K562 (cell line): ENCODE measurements around the gene CCNY. TPM values are rescaled to one million over a fixed set of nuclear protein-coding genes. Genes with fewer than 3 reads are reported as not detected.

ENCODE experiments used
- ATAC-seq: fragments of 200-7000 bp; cut with Tn5 transposase; 3 replicates; pipeline ENCODE4 v1.9.1; 2020; ENCODE audit warnings: moderate library complexity
- BruUV-seq: library from RNA; stranded (reverse); fragments of 400-500 nt; replicated peaks from 2 replicates; lab custom pipeline; 2021; lab: Mats Ljungman, UMichigan
- CTCF ChIA-PET: fragments of 300-600 bp; formaldehyde crosslinking; extraction: SDS; loops from one replicate; lab custom pipeline; 2021; ENCODE audit warnings: low intra/inter-chr PET ratio; lab: Yijun Ruan, JAX
- POLR2A ChIA-PET: fragments of 300-600, 350-650 bp; sonication (Branson Sonifier 250); formaldehyde crosslinking; extraction: SDS; loops from one replicate; lab custom pipeline; 2021; ENCODE audit warnings: antibody characterized with exemption, inconsistent platforms; lab: Yijun Ruan, JAX
- DNase-seq, 4 experiments: peaks; one replicate each; pipeline versions ENCODE4 v3.0.0 to v3.0.0-alpha.2; 2011 to 2018; ENCODE audit warnings: low spot score in 3 of 4, mixed read lengths in 3 of 4; ENCODE audit errors: extremely low read depth in 1 of 4
- FAIRE-seq: peaks from 2 replicates; lab custom pipeline; 2011; peaks lifted over from hg19 to GRCh38; lab: Jason Lieb, UNC
- H2AFZ ChIP-seq: 2 replicates; pipeline ENCODE4 v1.6.0; 2011; ENCODE audit warnings: low read depth, low read length, control low read depth, inconsistent platforms
- H3K27ac ChIP-seq: fragments of 200-600 bp; 3 replicates; pipeline ENCODE4 v1.8.0; 2011; ENCODE audit warnings: low read depth, mild to moderate bottlenecking, control low read depth, inconsistent platforms, low read length, moderate library complexity, mixed read lengths; ENCODE audit errors: extremely low read depth
- H3K27me3 ChIP-seq, 2 experiments: fragments of 300-600 bp in 1 of 2; 2 replicates in 1 of 2; 3 replicates in 1 of 2; pipeline versions ENCODE4 v1.6.0 to v1.8.0; 2011; ENCODE audit warnings: inconsistent platforms in 2 of 2, low read length in 2 of 2, mild to moderate bottlenecking in 1 of 2, mixed read lengths in 1 of 2, moderate library complexity in 1 of 2; ENCODE audit not compliant: control insufficient read depth in 2 of 2, insufficient read depth in 2 of 2
- H3K36me3 ChIP-seq: fragments of 300-600 bp; 3 replicates; pipeline ENCODE4 v1.8.0; 2011; ENCODE audit warnings: mild to moderate bottlenecking, low read length, inconsistent platforms; ENCODE audit not compliant: control insufficient read depth, insufficient read depth
- H3K4me1 ChIP-seq, 2 experiments: fragments of 200-600 bp in 1 of 2; replicated peaks in 1 of 2; 2 replicates in 1 of 2; 3 replicates in 1 of 2; pipeline versions ENCODE4 v1.5.1 to v1.8.0; 2011; ENCODE audit warnings: inconsistent platforms in 2 of 2, low read length in 2 of 2, mild to moderate bottlenecking in 1 of 2, mixed read lengths in 1 of 2, moderate library complexity in 1 of 2; ENCODE audit not compliant: control insufficient read depth in 2 of 2, insufficient read depth in 2 of 2
- H3K4me2 ChIP-seq: 2 replicates; pipeline ENCODE4 v1.6.1; 2011; ENCODE audit warnings: low read length, control low read depth, inconsistent platforms, mixed read lengths; ENCODE audit not compliant: insufficient read depth
- H3K4me3 ChIP-seq: fragments of 200-600 bp; sonication (generic), shearing (Covaris generic); 2 replicates; pipeline ENCODE4 v1.5.1; 2016; ENCODE audit warnings: control low read depth, inconsistent platforms
- H3K79me2 ChIP-seq: fragments of 200-600 bp; 3 replicates; pipeline ENCODE4 v1.8.0; 2011; ENCODE audit warnings: low read length, inconsistent platforms; ENCODE audit not compliant: control insufficient read depth, insufficient read depth
- H3K9ac ChIP-seq, 2 experiments: 2 replicates each; pipeline versions ENCODE4 v1.6.0 to v1.6.1; 2011; ENCODE audit warnings: low read depth in 2 of 2, low read length in 2 of 2, control low read depth in 1 of 2, inconsistent platforms in 1 of 2, mild to moderate bottlenecking in 1 of 2, mixed read lengths in 1 of 2; ENCODE audit not compliant: insufficient read depth in 1 of 2
- H3K9me1 ChIP-seq: one replicate; pipeline ENCODE4 v1.6.0; 2011; ENCODE audit warnings: inconsistent platforms, mild to moderate bottlenecking, low read length, moderate library complexity; ENCODE audit not compliant: control insufficient read depth, insufficient read depth
- H3K9me3 ChIP-seq: replicated peaks from 2 replicates; pipeline ENCODE4 v1.5.1; 2011; ENCODE audit warnings: low read depth, low read length, inconsistent platforms; ENCODE audit not compliant: control insufficient read depth, insufficient read depth
- H4K20me1 ChIP-seq: replicated peaks from 2 replicates; pipeline ENCODE4 v1.6.1; 2011; ENCODE audit warnings: low read length, inconsistent platforms, mixed read lengths; ENCODE audit not compliant: control insufficient read depth, insufficient read depth
- ATF2 ChIP-seq: sonication (generic); formaldehyde crosslinking; IDR thresholded peaks from 2 replicates; pipeline ENCODE4 v1.8.1; 2022; ENCODE audit warnings: missing genetic modification reagents
- GMEB1 ChIP-seq: fragments of 250-450 bp; sonication (Bioruptor Pico); IDR thresholded peaks from 2 replicates; pipeline ENCODE4 v1.4.0; 2020; ENCODE audit warnings: mild to moderate bottlenecking
- NFYB ChIP-seq: IDR thresholded peaks from 2 replicates; pipeline ENCODE4 v1.6.1; 2011; ENCODE audit warnings: mild to moderate bottlenecking, moderate library complexity; ENCODE audit not compliant: insufficient read length; ENCODE audit errors: extremely low read depth
- POLR3G ChIP-seq: IDR thresholded peaks from 2 replicates; pipeline ENCODE4 v1.6.1; 2011; ENCODE audit not compliant: insufficient read length, insufficient replicate concordance; ENCODE audit errors: extremely low read depth
- ZNF561 ChIP-seq: fragments of 450-650 bp; formaldehyde crosslinking; conservative IDR thresholded peaks from 2 replicates; pipeline ENCODE4 v1.4.0; 2020; ENCODE audit warnings: mild to moderate bottlenecking, moderate library complexity
- WGBS: fragments of 100-300 bp; shearing (Covaris generic); methylation state at CpG from one replicate; pipeline ENCODE4 v1.1.6; 2016; ENCODE audit warnings: low coverage, mixed read lengths; ENCODE audit not compliant: insufficient coverage; ENCODE audit errors: missing lambda C conversion rate; 5-methylcytosine and 5-hydroxymethylcytosine counted together
- in situ Hi-C: fragments of 300-500 bp; cut with MboI; formaldehyde crosslinking; loops from 4 replicates; pipeline ENCODE4 v1.15.0; 2018; ENCODE audit warnings: inconsistent platforms, mixed read lengths
- intact Hi-C: fragments of 100-400 bp; cut with micrococcal nuclease; formaldehyde crosslinking; loops from 2 replicates; pipeline ENCODE4 v1.14.2; 2022
- polyA plus RNA-seq, 8 experiments: library from polyadenylated mRNA; depleted of rRNA in 4 of 8; stranded (reverse) in 5 of 8; unstranded in 3 of 8; fragments of >200 nt; fragmentation: Nextera tagmentation in 2 of 8; fragmentation: Illumina TruSeq in 1 of 8; extraction: Ambion mirVana in 2 of 8; extraction: Trizol in 1 of 8; gene quantifications; 2 replicates each; pipeline versions ENCODE4 v1.2.1 to v1.2.3, GENCODE V29; 2011 to 2014; ENCODE audit warnings: inconsistent platforms in 1 of 8, missing spikeins in 1 of 8
- total RNA-seq, 7 experiments: library from RNA; depleted of rRNA in 6 of 7; stranded (reverse); fragments of >200 nt in 6 of 7; fragmentation: Illumina TruSeq in 2 of 7; extraction: Trizol in 2 of 7; gene quantifications; 2 replicates each; pipeline versions ENCODE4 v1.2.1 to v1.2.3, GENCODE V29; 2011 to 2021; ENCODE audit warnings: low replicate concordance in 1 of 7
- TF ChIP-seq, protein P1 (sequence below): fragments of 250-450 bp; sonication (Bioruptor Pico); IDR thresholded peaks from 2 replicates; pipeline ENCODE4 v1.8.0; 2022; ENCODE audit warnings: moderate library complexity, mild to moderate bottlenecking, inconsistent platforms

Gene CCNY
- total and polyA plus RNA-seq, 9 of the 15 experiments (the other 6 are each of a cell fraction or from before 2014, with no cell fraction given): 8.4 to 109 (median 38.6) TPM

DNA sequence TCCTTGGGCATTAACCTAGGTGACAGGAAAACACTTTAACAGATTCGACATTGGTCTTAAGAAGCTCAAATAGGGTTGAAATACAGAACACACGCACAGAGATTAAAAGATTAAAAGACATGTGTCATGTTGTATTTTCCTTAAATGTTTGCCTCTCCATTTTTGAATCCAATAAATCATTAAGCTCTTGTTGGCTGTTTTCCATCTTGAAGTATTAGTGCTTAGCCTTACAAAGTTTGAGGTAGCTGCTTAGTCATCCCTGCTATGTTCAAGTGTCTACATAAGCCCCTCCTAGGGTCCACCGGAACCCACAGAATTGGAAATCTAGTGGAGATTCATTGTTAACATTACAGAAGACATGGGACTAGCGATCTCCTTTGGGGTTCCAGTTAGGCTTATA lies 256.1 kb downstream of the CCNY start:
- in situ Hi-C loops: no loop called here
- Histone ChIP-seq H3K79me2 (no peaks in the 10 kb centered on the region), H3K27me3 (peaks cover 16 to 27% of the 10 kb centered on the region in 2 experiments)
- POLR2A ChIA-PET: interaction anchor here (1.5 kb wide), 1 partner anchor 16 kb away, joined by 3 read pairs; no protein-coding TSS in a partner anchor
- intact Hi-C loops: no loop called here
- TF ChIP-seq ZNF561 (CRISPR knock-in tag) (no peak), ATF2 (CRISPR knock-in tag) (no peak), GMEB1 (CRISPR knock-in tag) (no peak), POLR3G (no peak), NFYB (no peak)
- TF ChIP-seq, protein P1, sequence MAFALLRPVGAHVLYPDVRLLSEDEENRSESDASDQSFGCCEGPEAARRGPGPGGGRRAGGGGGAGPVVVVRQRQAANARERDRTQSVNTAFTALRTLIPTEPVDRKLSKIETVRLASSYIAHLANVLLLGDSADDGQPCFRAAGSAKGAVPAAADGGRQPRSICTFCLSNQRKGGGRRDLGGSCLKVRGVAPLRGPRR (CRISPR knock-in tag): no peak
- TF ChIP-seq, all 486 proteins: peak for 0
- no TSS peak for BruUV-seq
- no peak for FAIRE-seq
- CTCF ChIA-PET: no interaction called here
- Histone ChIP-seq H3K9me1 (no peaks in the 10 kb centered on the region), H3K27ac (no peak overlapping the region), H3K4me3 (no peak overlapping the region), H4K20me1 (no peaks in the 10 kb centered on the region), H3K4me2 (no peak overlapping the region), H2AFZ (no peak overlapping the region), H3K9me3 (no peaks in the 10 kb centered on the region), H3K9ac (no peak overlapping the region), H3K36me3 (no peaks in the 10 kb centered on the region), H3K4me1 (no peaks in the 10 kb centered on the region)
- ATAC-seq: no peak
- WGBS: 3% methylated on average over 4 of the region's 4 CpGs
- DNase-seq: no peak
